HG03135 (cell line): Measurements from ENCODE around the gene SRSF9.
"Not testable (repeated sequence)": the region's sequence is repeated elsewhere in the genome, so short reads cannot be mapped to it uniquely, and the experiment has no call there.

Source experiments
- ATAC-seq: cut with Tn5 transposase; IDR thresholded peaks from one replicate; pipeline ENCODE4 v1.9.1; 2021; ENCODE audit warnings: mild to moderate bottlenecking, moderate library complexity; ENCODE audit not compliant: unreplicated experiment

The SRSF9 gene, protein sequence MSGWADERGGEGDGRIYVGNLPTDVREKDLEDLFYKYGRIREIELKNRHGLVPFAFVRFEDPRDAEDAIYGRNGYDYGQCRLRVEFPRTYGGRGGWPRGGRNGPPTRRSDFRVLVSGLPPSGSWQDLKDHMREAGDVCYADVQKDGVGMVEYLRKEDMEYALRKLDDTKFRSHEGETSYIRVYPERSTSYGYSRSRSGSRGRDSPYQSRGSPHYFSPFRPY

DNA sequence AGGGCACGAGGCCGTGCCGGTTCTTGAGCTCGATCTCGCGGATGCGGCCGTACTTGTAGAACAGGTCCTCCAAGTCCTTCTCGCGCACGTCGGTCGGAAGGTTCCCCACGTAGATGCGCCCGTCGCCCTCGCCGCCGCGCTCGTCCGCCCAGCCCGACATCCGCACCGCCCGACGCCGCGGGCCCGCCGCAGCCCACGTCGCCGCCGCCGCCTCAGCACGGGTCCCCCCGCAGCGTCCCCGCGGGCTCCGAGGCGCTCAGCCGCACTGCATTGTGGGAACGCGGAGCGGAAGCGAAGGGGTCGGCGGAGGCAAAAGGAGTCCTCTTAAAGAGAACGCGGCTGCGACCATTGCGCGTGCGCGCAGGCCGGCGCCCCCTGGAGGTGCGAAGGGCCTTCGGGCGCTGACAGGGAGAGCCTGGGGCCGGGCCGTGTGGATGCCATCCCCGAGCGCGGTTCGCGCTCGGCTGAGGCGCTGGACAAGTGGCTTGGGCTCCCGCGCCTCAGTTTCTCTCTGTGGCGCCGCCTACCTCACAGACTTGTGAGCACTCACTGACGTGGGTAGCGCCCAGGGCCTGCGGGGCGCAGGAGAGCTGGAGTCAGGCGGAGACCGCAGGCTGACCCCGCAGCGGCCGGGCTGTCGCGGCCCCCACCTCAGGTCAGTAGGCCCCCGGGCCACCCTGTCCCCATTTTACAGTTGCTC is at the start of gene SRSF9:
Gene SRSF9, minus strand, starts transcription at position 299 of the 700 bp plus-strand sequence. Its CDS starts 139 bp downstream, at position 160.
- peak; percentile 70 for ATAC-seq

DNA sequence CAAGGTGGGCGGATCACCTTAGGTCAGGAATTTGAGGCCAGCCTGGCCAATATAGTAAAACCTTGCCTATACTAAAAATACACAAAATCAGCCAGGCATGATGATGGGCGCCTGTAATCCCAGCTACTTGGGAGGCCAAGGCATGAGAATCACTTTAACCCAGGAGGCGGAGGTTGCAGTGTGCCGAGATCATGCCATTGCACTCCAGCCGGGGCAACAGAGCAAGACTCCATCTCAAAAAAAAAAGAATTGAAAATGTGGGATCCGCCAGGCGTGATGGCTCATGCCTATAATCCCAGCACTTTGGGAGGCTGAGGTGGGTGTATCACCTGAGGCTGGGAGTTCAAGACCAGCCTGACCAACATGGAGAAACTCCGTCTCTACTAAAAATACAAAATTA is 49.8 kb upstream of the SRSF9 start:
- ATAC-seq = not testable (repeated sequence)

DNA sequence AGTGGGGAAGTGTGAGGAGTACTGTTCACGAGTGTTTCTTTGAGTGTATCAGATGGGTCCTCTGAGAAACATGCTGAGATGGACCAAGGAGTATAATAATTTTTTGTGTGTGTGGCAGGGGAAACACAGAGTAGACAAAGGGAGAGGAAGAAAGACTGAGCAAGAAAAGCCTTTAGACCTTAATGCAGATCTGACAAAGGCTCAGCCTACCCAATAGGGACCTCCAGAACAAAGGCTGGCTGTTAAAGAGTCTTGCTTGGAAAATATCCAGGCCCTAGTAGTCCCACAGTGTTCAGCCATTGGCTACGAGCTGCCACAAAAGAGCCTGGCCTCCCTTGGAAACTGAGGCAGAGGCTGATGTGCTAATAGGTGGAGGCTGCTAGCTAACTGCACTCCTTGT is 45.9 kb upstream of the SRSF9 start:
- no peak for ATAC-seq

- ATAC-seq = no peak
Observed at GRCh38 chr12:120514002-120514401, 44.5 kb upstream of the SRSF9 start.

DNA sequence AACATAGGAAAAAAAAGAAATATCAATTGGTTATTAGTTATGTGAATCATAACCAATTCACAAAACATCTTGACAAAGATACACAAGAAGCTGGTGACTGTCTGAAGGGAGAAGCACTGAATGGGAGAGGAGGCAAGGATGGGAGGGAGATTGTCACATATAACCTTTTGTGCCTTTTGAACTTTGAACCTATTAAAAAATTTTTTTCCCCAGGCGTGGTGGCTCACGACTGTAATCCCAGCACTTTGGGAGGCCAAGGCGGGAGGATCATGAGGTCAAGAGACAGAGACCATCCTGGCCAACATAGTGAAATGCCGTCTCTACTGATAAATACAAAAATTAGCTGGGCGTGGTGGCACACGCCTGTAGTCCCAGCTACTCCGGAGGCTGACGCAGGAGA is 39.0 kb upstream of the SRSF9 start:
- ATAC-seq = no peak

DNA sequence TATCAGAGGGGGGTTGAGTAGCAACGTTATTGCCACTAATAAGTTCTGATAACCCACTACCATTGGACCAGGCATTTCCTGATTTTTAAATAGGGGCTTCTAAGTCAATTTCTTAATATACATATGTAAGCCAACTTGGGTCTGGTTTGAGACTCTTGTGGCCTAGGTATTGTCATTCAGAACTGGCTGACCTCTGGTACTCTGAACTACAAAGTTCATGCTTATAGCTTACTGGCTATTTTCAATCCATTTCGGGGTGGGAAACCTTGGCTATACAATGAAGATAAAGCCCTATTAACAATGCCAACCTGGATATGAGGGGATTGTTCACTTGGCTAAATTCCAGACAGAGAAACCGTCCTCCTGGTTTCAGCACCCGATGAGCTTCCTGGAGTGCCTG is 35.0 kb upstream of the SRSF9 start:
- ATAC-seq = no peak

DNA sequence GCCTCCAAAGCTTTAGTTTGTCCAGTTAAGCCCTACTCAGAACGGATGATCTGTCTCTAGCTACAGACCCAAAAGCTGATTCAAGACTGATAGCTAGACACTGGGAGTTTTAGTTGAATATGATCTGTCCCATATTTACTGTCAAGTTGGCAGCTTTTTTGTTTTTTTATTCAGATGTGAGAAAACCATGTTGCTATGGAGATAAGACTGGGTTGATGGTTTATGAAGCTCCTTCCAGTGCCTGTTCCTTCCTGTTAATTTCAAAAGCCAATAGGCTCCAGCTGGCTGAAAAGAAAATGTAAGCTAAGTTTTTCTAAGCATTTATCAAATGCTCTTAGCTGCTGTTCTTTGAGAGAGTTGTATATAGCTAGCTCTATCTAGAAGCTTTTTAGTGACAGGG is 31.0 kb upstream of the SRSF9 start:
- no peak for ATAC-seq

DNA sequence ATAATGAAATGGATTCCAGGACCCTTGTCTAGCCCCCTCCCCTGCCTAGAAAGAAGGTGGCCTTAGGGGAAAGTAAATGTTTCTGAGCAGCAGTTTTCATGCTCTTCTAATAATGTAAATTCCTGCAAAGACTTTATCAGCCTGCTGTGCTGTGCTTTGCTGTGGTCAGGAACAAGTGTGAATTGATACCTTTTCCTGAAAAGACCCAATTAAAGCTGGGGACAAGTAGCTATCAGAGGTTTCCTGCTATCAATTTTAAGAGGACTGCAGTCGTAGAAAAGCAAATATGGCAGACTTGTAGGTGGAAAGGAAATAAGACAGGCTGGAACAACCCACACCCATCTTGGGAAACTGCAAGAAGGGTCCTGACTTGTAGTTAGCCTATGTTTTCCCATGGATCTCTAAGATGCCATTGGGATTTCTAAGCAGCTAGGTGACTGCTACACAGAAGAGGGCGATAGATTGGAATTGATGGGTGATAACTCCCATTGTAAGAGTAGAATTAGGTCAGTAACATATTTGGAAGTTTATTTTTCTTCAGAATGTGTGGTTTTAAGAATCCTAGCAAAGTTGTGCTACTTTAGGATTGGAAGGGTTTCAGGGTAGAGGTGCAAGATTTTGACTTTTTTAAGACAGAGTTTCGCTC is 29.4 kb upstream of the SRSF9 start:
- ATAC-seq = no peak

- no peak for ATAC-seq
Observed at GRCh38 chr12:120497524-120498150, 28.1 kb upstream of the SRSF9 start.

GRCh38 chr12:120496413-120497340 is 27.1 kb upstream of the SRSF9 start:
- peak; percentile 29 for ATAC-seq

DNA sequence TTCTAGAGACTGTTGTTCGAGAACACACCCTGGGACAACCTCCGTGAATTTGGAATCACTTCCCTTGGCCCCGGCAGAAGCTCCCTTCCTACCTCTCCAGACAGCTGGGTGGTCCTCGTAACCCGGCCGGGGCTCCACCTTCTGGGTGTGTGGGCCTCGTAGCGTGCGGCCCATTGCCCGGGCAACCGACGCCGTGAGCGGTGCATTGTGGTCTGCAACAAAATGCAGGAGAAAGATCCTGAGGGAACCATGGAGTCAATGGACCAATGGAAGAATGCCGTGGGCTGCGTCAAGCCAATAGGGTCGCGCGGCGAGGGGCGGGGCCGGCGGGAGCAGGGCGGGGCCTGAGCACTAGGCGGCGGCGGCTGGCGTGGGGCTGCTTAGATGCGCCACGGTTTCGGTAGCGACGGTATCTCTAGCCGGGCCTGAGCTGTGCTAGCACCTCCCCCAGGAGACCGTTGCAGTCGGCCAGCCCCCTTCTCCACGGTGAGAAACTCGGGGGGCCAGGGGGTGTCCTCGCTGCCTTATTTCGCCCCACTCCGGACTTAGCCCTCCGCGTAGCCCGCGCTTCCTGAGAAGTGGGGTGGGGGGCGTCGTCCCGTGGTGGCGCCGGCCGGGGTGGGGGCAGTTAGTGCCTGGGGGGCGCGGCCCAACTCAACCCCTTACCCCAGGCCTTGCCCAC is 26.3 kb upstream of the SRSF9 start, which contains the start of gene DYNLL1:
Gene DYNLL1, plus strand, starts transcription at position 383 of the 682 bp plus-strand sequence. CDS start 309 bp downstream, outside the sequence.
- peak; percentile 93 for ATAC-seq

DNA sequence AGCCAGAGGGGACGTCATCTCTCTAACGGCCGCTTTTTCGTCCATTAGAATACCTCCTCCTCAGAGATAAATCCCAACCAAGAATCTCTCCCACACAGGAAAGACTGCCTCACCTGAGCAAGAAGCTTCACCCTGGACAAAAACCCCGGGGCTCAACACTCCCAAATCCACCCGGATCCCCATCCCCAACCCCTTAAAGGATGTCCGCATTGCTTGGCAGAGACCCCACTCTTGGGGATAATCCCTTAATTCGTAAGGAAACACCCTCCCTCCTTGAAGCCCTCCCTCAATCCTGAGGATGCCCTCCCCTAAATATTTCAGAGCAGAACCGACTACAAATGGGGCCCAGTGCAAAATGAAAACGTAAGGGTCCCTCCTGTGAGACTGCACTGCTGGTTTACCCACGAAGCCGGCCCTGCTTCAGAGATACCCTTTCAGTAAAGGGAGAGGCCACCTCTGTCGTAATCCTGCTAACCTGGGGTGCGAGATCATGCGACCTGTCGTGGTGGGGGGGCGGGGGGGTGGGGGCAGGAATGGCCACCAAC is 25.7 kb upstream of the SRSF9 start:
- ATAC-seq = peak; percentile 5

GRCh38 chr12:120490833-120491512 is 21.4 kb upstream of the SRSF9 start:
- no peak for ATAC-seq

- ATAC-seq = no peak
Observed at GRCh38 chr12:120490325-120490724, 20.8 kb upstream of the SRSF9 start.

GRCh38 chr12:120489018-120489417 is 19.5 kb upstream of the SRSF9 start:
- no peak for ATAC-seq

DNA sequence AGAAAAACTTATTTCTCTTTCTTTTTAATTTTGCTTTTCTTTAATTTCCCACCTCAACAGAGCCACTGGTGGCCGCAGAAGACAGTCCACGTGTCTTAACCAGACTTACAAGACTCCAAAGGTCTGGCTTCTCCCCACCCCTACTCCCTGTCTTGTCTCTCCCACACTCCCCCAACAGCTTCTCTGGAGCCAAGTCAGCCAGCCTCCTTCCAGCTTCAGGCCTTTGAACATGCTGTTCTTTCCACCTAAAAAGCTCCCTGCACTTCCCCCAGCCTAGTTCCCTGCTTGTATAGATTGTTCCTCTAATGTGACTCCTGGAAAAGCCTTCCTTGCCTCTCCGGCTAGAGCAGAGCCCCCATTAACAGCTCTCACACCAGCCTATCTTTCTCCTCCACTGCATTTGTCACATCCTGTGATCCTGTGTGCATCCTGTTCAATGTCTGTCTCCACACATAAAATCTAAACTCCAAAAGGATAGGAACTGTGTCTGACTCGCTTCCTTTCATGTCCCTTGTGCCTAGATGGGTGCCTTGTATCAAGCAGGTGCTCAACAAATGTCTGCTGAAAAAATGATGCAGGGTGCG is 18.6 kb upstream of the SRSF9 start:
- ATAC-seq = no peak

- not testable (repeated sequence) for ATAC-seq
Observed at GRCh38 chr12:120487552-120487951, 18.0 kb upstream of the SRSF9 start.
